ENCODE measurements around the gene CPSF4L. TPM values are rescaled to one million over a fixed set of nuclear protein-coding genes. Genes with fewer than 3 reads are reported as not detected.
"Not testable (repeated sequence)": the region's sequence is repeated elsewhere in the genome, so short reads cannot be mapped to it uniquely, and the experiment has no call there.

Gene CPSF4L
- total RNA-seq: 0.33 TPM in 1 of 2 replicates, not detected in the other
- long read RNA-seq: 0 reads

- Mint-ChIP-seq H3K27me3 (no peaks in the 10 kb centered on the region), H3K9me3 (ENCODE audit: low read depth) (no peaks in the 10 kb centered on the region), H3K4me1 (ENCODE audit: low read depth) (peaks cover 28% of the 10 kb centered on the region), H3K4me3 (ENCODE audit: low read depth) (peak within 1 kb of the TSS; percentile 59), H3K27ac (peak within 1 kb of the TSS; percentile 98), H3K36me3 (ENCODE audit: insufficient read depth) (no peaks in the 10 kb centered on the region)
- no peak for DNase-seq (ENCODE audit: low spot score, unreplicated experiment)
- TF ChIP-seq CTCF (IDR thresholded peaks at IDR 0.05; ENCODE audit: unreplicated experiment): no peak
Measured at GRCh38 chr17:73261617-73261951, at the start of gene CPSF4L. CPSF4L (minus strand) TSS chr17:73261880; CDS start chr17:73261818, 62 bp downstream.

- Mint-ChIP-seq H3K4me1 (ENCODE audit: low read depth) (peaks cover 25% of the 10 kb centered on the region), H3K4me3 (ENCODE audit: low read depth) (peak overlapping the region; percentile 98), H3K27me3 (peaks cover 9% of the 10 kb centered on the region), H3K27ac (peak overlapping the region; percentile 96), H3K36me3 (ENCODE audit: insufficient read depth) (peaks cover 1% of the 10 kb centered on the region), H3K9me3 (ENCODE audit: low read depth) (no peaks in the 10 kb centered on the region)
- TF ChIP-seq CTCF (IDR thresholded peaks at IDR 0.05; ENCODE audit: unreplicated experiment): no peak
- peak; percentile 44 for DNase-seq (ENCODE audit: low spot score, unreplicated experiment)
Measured at GRCh38 chr17:73311428-73311780, 49.7 kb upstream of the CPSF4L start.

- H3K4me1 Mint-ChIP-seq (ENCODE audit: low read depth): peaks cover 37% of the 10 kb centered on the region
- DNase-seq (ENCODE audit: low spot score, unreplicated experiment): no peak
- H3K27ac Mint-ChIP-seq: peak overlapping the region; percentile 100
- H3K9me3 Mint-ChIP-seq (ENCODE audit: low read depth): no peaks in the 10 kb centered on the region
- peak overlapping the region; percentile 98 for H3K4me3 Mint-ChIP-seq (ENCODE audit: low read depth)
- peaks cover 6% of the 10 kb centered on the region for H3K27me3 Mint-ChIP-seq
- no peak for TF ChIP-seq CTCF (IDR thresholded peaks at IDR 0.05; ENCODE audit: unreplicated experiment)
- peaks cover 1% of the 10 kb centered on the region for H3K36me3 Mint-ChIP-seq (ENCODE audit: insufficient read depth)
Measured at GRCh38 chr17:73309727-73310596, 48.3 kb upstream of the CPSF4L start.

- H3K4me3 Mint-ChIP-seq (ENCODE audit: low read depth); H3K9me3 Mint-ChIP-seq (ENCODE audit: low read depth); H3K27me3 Mint-ChIP-seq; H3K36me3 Mint-ChIP-seq (ENCODE audit: insufficient read depth); DNase-seq (ENCODE audit: low spot score, unreplicated experiment); H3K27ac Mint-ChIP-seq: not testable (repeated sequence)
- H3K4me1 Mint-ChIP-seq (ENCODE audit: low read depth): peaks cover 45% of the 10 kb centered on the region
Measured at GRCh38 chr17:73308959-73309358, 47.3 kb upstream of the CPSF4L start.

GRCh38 chr17:73308017-73308823 lies 46.5 kb upstream of the CPSF4L start:
- Mint-ChIP-seq H3K27ac (peak overlapping the region; percentile 79), H3K27me3 (peaks cover under 1% of the 10 kb centered on the region), H3K36me3 (ENCODE audit: insufficient read depth) (peaks cover 4% of the 10 kb centered on the region), H3K9me3 (ENCODE audit: low read depth) (no peaks in the 10 kb centered on the region), H3K4me3 (ENCODE audit: low read depth) (peak overlapping the region; percentile 60), H3K4me1 (ENCODE audit: low read depth) (peaks cover 46% of the 10 kb centered on the region)
- TF ChIP-seq CTCF (IDR thresholded peaks at IDR 0.05; ENCODE audit: unreplicated experiment): no peak
- DNase-seq (ENCODE audit: low spot score, unreplicated experiment): no peak
